ENCODE data around the gene SEMA6C. TPM values are rescaled to one million over a fixed set of nuclear protein-coding genes. Genes with fewer than 3 reads are reported as not detected.
A peak's percentile ranks its signal among the peaks of the same experiment; 100 is the strongest.

SEMA6C gene
- total RNA-seq, 1 experiment from 2014 or later, result 5.7 TPM

- BruUV-seq (replicated peaks), result no TSS peak
- ChIA-PET CTCF (no interaction called here), POLR2A (no interaction called here)
- Histone ChIP-seq H3K4me3 (ENCODE audit: low read depth in 2 of 2, low read length in 2 of 2) (peak overlapping the region; percentile 69 to 82), H3K4me1 (ENCODE audit: control insufficient read depth, insufficient read depth, low read length) (peaks cover 7% of the 10 kb centered on the region; the same call in 1 of the 2 replicates), H3K36me3 (ENCODE audit: control insufficient read depth, insufficient read depth, low read length) (no peaks in the 10 kb centered on the region), H3K9me3 (ENCODE audit: control insufficient read depth, insufficient read depth, low read depth, low read length) (no peaks in the 10 kb centered on the region), H3K27me3 (ENCODE audit: control insufficient read depth, insufficient read depth, low read length) (no peaks in the 10 kb centered on the region), H3K27ac (ENCODE audit: low read length) (no peak overlapping the region)
- intact Hi-C loops (cut with micrococcal nuclease; ENCODE audit: unreplicated experiment) (no loop called here), in situ Hi-C loops (cut with HindIII; ENCODE audit: low pct_unique_long_range_greater_than_20kb, low sequenced_read_pairs) (no loop called here)
- DNase-seq (ENCODE audit: low read depth, low spot score) (no peak), ATAC-seq (peak; percentile 7)
- TF ChIP-seq POLR2AphosphoS5 (IDR thresholded peaks at IDR 0.05; ENCODE audit: low read depth, low read length), result no peak
- no peak for TF ChIP-seq TCF7L2 (IDR thresholded peaks at IDR 0.05; ENCODE audit: low read depth, low read length)
- TF ChIP-seq CTCF (IDR thresholded peaks at IDR 0.05), result no peak
- TF ChIP-seq, protein P1, sequence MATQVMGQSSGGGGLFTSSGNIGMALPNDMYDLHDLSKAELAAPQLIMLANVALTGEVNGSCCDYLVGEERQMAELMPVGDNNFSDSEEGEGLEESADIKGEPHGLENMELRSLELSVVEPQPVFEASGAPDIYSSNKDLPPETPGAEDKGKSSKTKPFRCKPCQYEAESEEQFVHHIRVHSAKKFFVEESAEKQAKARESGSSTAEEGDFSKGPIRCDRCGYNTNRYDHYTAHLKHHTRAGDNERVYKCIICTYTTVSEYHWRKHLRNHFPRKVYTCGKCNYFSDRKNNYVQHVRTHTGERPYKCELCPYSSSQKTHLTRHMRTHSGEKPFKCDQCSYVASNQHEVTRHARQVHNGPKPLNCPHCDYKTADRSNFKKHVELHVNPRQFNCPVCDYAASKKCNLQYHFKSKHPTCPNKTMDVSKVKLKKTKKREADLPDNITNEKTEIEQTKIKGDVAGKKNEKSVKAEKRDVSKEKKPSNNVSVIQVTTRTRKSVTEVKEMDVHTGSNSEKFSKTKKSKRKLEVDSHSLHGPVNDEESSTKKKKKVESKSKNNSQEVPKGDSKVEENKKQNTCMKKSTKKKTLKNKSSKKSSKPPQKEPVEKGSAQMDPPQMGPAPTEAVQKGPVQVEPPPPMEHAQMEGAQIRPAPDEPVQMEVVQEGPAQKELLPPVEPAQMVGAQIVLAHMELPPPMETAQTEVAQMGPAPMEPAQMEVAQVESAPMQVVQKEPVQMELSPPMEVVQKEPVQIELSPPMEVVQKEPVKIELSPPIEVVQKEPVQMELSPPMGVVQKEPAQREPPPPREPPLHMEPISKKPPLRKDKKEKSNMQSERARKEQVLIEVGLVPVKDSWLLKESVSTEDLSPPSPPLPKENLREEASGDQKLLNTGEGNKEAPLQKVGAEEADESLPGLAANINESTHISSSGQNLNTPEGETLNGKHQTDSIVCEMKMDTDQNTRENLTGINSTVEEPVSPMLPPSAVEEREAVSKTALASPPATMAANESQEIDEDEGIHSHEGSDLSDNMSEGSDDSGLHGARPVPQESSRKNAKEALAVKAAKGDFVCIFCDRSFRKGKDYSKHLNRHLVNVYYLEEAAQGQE (IDR thresholded peaks at IDR 0.05; ENCODE audit: insufficient read depth in 1 of 2, low read depth in 2 of 2, low read length in 1 of 2), result no peak
- TF ChIP-seq SIN3A (IDR thresholded peaks at IDR 0.05; ENCODE audit: borderline replicate concordance, insufficient read depth, low read depth, low read length), result no peak
These were observed 389 bp downstream of the SEMA6C start for GRCh38 chr1:151146072-151146411.

DNA sequence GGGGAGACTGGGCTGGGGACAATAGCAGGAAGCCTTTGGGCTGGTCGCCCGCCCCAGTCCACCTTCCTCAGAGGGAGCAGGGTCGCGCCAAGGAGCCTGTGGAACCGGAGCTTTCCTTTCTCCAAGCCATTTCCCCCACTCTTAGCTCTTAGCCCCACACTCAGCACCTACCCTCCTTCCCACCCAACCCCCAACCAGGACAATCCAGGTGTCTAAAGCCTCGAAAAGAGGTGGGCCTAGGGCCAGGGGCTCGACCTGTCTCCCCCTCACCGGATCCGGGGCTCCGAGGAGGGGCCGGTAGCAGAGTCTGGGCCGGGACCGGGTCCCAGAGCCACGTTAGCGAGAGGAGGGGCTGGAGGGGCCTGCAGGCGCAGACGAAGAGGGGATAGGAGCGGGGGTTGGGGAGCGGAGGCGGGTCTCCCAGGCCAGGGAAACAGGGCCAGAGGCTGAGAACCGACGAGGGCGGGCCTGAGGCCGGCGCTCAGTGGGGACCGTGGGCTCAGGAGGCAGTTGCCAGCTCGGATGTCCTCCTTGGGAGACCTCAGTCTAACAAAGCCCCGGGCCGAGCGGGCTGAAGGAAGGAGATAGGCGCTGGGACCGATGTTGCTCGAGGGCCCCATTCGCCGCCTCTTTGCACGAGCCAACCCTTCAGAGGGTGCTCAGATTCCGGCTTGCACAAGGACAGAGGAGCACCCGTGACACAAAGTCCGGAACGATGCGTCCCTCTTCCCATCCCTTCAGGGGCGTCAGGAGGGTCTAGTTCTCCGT lies 943 bp downstream of the SEMA6C start:
- Histone ChIP-seq H3K4me3 (ENCODE audit: low read depth in 2 of 2, low read length in 2 of 2) (peak overlapping the region; percentile 69 to 82), H3K27ac (ENCODE audit: low read length) (no peak overlapping the region), H3K27me3 (ENCODE audit: control insufficient read depth, insufficient read depth, low read length) (no peaks in the 10 kb centered on the region), H3K4me1 (ENCODE audit: control insufficient read depth, insufficient read depth, low read length) (peaks cover 7% of the 10 kb centered on the region; the same call in 1 of the 2 replicates), H3K9me3 (ENCODE audit: control insufficient read depth, insufficient read depth, low read depth, low read length) (no peaks in the 10 kb centered on the region), H3K36me3 (ENCODE audit: control insufficient read depth, insufficient read depth, low read length) (no peaks in the 10 kb centered on the region)
- BruUV-seq (replicated peaks), result no TSS peak
- intact Hi-C loops (cut with micrococcal nuclease; ENCODE audit: unreplicated experiment) (no loop called here), in situ Hi-C loops (cut with HindIII; ENCODE audit: low pct_unique_long_range_greater_than_20kb, low sequenced_read_pairs) (no loop called here)
- CTCF ChIA-PET, result interaction anchor here (0.6 to 0.9 kb wide), 2 partner anchors 46 to 58 kb away, joined by 6 to 9 read pairs; no protein-coding TSS in a partner anchor
- POLR2A ChIA-PET, result no interaction called here
- DNase-seq (ENCODE audit: low read depth, low spot score) (no peak), ATAC-seq (no peak; the same call in 1 of the 2 replicates)
- TF ChIP-seq CTCF (IDR thresholded peaks at IDR 0.05) (no peak), POLR2AphosphoS5 (IDR thresholded peaks at IDR 0.05; ENCODE audit: low read depth, low read length) (no peak)
